Activated CD4-positive, alpha-beta T cell treated with anti-CD3 and anti-CD28 coated beads, Interleukin-10, Interleukin-2, amounts not matched to agents 100 ng/mL and 50 ng/mL, durations not matched to agents 16 hours and 8 hours (primary cell): Measurements from ENCODE around the gene MLXIP.
"Not testable (repeated sequence)": the region's sequence is repeated elsewhere in the genome, so short reads cannot be mapped to it uniquely, and the experiment has no call there.

Experiments used
- DNase-seq: peaks from one replicate; pipeline ENCODE4 v3.0.0-alpha.2; 2020

MLXIP gene

GRCh38 chr12:122054842-122055520, 23.6 kb upstream of the MLXIP start:
- no peak for DNase-seq

- not testable (repeated sequence) for DNase-seq
Observed at GRCh38 chr12:122056406-122056805, 22.1 kb upstream of the MLXIP start.

GRCh38 chr12:122057007-122057735, 21.4 kb upstream of the MLXIP start:
- no peak for DNase-seq

GRCh38 chr12:122057769-122058168, 20.8 kb upstream of the MLXIP start:
- no peak for DNase-seq

GRCh38 chr12:122058549-122059149, 19.9 kb upstream of the MLXIP start:
- DNase-seq: no peak

- no peak for DNase-seq
Observed at GRCh38 chr12:122059203-122059960, 19.2 kb upstream of the MLXIP start.

- no peak for DNase-seq
Observed at GRCh38 chr12:122060081-122060501, 18.5 kb upstream of the MLXIP start.

- no peak for DNase-seq
Observed at GRCh38 chr12:122061253-122061652, 17.3 kb upstream of the MLXIP start.

- no peak for DNase-seq
Observed at GRCh38 chr12:122062832-122063693, 15.5 kb upstream of the MLXIP start.

- DNase-seq: no peak
Observed at GRCh38 chr12:122063694-122064024, 14.9 kb upstream of the MLXIP start.

GRCh38 chr12:122064025-122064777, 14.4 kb upstream of the MLXIP start:
- DNase-seq: peak; percentile 58

DNA sequence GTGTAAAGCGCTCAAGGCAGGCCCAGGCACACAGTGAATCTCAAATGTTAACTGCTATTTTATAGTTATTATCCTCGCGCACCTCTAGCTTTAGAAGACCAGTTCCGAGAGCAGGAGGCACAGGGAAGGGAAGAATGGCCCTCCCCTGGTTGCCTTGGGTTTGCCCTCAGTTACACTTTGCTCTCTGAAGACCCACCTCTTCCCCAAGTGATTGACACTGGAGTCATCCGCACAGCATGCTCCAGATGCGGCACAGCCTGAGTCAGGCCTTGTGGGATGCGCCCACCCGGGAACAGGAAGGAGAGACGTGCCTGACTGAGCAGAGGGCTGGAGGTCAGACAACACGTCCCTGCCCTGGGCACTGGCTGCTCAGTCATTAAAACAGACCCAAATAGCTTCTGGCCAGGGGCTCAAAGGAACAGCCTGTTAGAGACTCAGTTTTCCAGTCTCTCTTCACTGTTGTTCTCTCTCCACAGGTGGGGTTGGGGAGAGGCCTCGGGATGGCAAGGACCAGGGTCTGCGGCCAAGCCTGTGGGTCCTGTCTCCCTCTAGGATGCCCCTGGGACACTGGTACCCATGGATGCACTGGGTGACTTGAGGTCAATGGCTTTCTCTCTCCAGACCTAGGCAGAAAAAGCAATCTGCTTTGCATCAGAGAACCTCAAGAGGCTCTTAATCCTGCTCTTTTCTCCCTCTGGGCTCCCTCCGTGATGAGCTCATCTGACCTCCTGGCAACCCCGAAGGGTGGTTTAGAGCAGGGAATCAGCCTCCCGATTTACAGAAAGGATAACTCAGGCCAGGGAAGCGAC, 13.6 kb upstream of the MLXIP start:
- DNase-seq: no peak

DNA sequence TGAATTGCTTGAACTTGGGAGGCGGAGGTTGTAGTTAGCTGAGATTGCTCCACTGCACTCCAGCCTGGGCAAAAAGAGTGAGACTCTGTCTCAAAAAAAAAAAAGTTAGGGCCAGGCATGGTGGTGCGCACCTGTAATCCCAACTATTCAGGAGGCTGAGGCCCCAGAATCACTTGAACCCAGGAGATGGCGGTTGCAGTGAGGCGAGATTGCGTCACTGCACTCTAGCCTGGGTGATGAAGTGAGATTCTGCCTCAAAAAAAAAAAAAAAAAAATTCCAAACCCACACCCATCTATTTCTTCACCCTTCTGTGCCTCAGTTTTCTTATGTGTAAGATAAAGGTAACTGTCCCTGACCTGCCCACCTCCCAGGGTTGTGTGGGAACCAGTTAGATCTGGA, 11.0 kb upstream of the MLXIP start:
- DNase-seq: no peak

GRCh38 chr12:122067966-122068365, 10.6 kb upstream of the MLXIP start:
- DNase-seq: peak; percentile 29

DNA sequence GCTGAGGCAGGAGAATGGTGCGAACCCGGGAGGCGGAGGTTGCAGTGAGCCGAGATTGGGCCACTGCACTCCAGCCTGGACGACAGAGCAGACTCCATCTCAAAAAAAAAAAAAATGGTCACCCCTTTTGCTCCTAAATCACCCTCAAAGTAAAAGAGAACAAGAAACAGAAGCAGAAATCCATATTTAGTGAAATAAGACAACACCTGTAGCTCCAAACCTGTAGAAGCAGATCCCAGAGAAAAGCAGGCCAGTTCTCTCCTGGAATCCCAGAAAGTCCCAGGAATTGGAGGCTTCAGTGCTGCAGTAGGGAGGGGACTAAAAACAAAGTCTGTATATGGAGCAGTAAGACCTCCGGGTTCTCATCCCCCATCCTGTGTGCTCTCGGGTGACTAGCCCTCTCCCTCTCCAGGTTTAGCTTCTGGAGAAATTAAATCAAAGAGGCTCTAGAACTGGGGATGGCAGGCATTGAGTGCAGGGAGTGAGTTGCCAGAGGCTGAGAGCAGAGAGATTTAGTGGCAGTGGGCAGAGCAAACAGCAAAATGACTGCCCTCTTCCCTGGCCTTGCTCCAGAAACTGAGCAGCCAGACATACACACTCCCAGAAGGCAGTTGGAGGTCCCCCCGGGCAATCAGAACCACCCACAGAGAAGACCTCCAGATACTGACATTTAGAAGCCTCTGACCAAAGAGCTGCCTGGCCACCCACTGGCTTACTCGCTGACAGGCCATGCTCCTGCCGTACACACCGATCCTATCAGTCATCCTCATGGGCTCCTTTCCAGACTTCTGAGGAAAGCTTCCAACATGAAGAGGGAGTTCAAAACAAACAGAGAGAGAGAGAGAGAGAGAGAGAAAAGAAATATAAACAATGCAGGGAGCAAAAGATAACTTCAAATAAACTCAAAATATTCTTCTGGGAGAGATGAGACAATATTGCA, 6.3 kb upstream of the MLXIP start:
- DNase-seq: no peak

- no peak for DNase-seq
Observed at GRCh38 chr12:122073815-122074214, 4.7 kb upstream of the MLXIP start.

- peak; percentile 54 for DNase-seq
Observed at GRCh38 chr12:122076743-122077495, 1.6 kb upstream of the MLXIP start.

DNA sequence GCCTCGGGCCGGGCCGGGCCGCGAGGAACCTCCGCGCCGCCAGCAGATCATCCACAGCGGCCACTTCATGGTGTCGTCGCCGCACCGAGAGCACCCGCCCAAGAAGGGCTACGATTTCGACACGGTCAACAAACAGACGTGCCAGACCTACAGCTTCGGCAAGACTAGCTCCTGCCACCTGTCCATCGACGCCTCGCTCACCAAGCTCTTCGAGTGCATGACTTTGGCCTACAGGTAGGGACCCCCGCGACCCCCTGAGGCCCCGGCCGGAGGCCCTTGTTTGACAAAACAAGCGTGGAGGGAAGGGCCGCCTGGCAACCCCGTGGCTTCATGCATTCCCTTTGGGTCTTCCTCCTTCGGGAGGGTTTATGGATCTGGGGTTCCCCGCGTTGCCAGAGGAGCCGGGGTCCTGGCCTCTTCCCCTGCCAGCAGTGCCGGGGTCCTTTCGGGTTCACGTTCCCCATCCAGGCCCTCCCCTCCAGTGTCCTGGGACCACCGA, 526 bp downstream of the MLXIP start:
- DNase-seq: peak; percentile 25
